Effector memory CD4-positive, alpha-beta T cell (primary cell): ENCODE measurements around the gene CACNB1.
"Not testable (repeated sequence)": the region's sequence is repeated elsewhere in the genome, so short reads cannot be mapped to it uniquely, and the experiment has no call there.

ENCODE experiments used
- DNase-seq, 3 donors: peaks; one replicate each; pipeline ENCODE4 v3.0.0-alpha.2; 2020
- H3K27ac ChIP-seq: 2 replicates; pipeline ENCODE4 v1.7.0; 2013; ENCODE audit warnings: mild to moderate bottlenecking, low read length, moderate library complexity; ENCODE audit not compliant: insufficient read depth, poor library complexity, severe bottlenecking
- H3K27me3 ChIP-seq: replicated peaks from 2 replicates; pipeline ENCODE4 v1.7.0; 2013; ENCODE audit warnings: mild to moderate bottlenecking, low read length; ENCODE audit not compliant: insufficient read depth, control insufficient read depth, poor library complexity, severe bottlenecking
- H3K36me3 ChIP-seq: 2 replicates; pipeline ENCODE4 v1.7.0; 2013; ENCODE audit warnings: mild to moderate bottlenecking, low read length, moderate library complexity; ENCODE audit not compliant: control insufficient read depth, insufficient read depth
- H3K4me1 ChIP-seq: 2 replicates; pipeline ENCODE4 v1.7.0; 2013; ENCODE audit warnings: low read length, mild to moderate bottlenecking; ENCODE audit not compliant: control insufficient read depth, insufficient read depth, poor library complexity, severe bottlenecking
- H3K4me3 ChIP-seq: 2 replicates; pipeline ENCODE4 v1.7.0; 2013; ENCODE audit warnings: low read length, low read depth, mild to moderate bottlenecking; ENCODE audit not compliant: insufficient read depth, poor library complexity, severe bottlenecking
- H3K9me3 ChIP-seq: 2 replicates; pipeline ENCODE4 v1.7.0; 2013; ENCODE audit warnings: mild to moderate bottlenecking, low read length, moderate library complexity; ENCODE audit not compliant: control insufficient read depth

Gene CACNB1

DNA sequence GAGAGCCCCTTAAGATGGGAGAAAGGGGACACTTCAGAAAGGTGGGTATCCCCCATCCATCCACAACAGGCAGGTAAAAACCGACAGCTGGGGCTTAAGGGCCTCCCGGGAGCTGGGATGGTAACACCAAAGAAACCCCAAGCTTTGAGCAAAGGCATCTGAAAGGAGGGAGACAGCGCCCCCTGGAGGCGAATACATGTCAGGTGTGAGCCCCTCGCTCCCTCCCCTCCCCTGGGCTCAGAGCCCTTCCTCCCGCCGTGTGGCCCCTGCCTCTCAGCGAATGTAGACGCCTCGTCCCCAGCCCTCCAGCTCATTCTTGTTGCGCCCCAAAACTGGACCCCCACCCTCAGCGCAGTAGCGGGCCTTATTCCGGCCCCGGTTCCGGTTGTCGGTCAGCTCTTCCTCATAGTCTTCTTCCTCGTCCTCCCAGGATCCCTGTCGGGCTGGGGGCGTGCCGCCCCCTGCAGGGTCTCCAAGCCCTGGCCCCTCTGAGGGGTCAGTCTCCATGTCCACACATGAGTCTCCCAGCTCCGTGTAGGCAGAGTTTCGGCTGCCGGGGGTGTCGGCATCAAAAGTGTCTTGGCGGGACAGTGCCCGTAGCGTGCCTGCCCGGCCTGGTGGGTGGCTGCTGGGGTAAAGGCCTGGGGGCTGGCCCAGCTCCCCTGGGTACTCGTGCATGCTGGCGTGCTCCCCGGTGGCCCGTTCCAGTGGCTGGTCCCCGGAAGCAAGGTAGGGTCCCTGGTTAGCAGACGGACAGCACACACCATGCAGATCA is 22.4 kb downstream of the CACNB1 start:
- no peak overlapping the region for H3K4me3 ChIP-seq
- no peaks in the 10 kb centered on the region for H3K27me3 ChIP-seq
- H3K4me1 ChIP-seq, result no peaks in the 10 kb centered on the region
- peak; percentile 50 to 60 (median 55) for DNase-seq
- no peaks in the 10 kb centered on the region for H3K9me3 ChIP-seq
- H3K36me3 ChIP-seq, result peaks cover 21% of the 10 kb centered on the region
- no peak overlapping the region for H3K27ac ChIP-seq

DNA sequence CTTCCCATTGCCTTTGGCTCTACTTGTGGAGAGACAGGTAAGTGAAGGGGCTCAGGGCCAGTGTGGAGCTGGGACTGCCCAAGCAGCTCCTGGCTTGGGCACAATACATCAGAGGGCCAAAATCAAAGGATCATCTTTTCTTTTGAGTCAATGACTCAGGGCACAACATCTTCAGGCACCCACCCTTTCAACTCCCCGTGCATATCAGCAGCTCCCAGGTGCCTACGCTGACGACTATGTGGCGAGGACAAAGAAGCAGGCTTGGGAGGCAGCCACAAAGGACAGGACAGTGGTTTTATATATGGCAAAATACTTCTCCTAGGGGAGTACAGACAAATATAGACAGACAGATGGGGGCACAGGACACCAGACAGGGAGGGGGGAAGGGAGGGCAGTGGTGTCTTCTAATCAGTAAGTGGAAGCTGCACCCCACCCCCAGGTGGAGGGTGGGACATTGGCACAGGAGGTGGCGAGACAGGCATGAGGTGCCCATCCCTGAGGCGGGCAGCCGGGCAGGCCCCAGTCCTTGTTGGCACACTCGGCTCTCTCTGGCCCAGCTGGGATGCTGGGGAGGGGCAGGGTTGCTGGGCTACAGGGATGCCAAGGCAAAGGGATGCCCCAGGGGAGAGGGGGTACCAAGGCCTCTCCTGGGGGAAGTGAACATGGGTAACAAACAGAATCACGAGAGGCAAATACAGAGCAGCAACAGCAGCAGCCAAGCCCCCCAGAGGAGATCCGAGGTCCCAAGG is 23.8 kb downstream of the CACNB1 start:
- Histone ChIP-seq H3K27me3 (no peaks in the 10 kb centered on the region), H3K27ac (no peak overlapping the region), H3K4me3 (no peak overlapping the region), H3K36me3 (peaks cover 21% of the 10 kb centered on the region), H3K4me1 (no peaks in the 10 kb centered on the region), H3K9me3 (no peaks in the 10 kb centered on the region)
- no peak for DNase-seq

DNA sequence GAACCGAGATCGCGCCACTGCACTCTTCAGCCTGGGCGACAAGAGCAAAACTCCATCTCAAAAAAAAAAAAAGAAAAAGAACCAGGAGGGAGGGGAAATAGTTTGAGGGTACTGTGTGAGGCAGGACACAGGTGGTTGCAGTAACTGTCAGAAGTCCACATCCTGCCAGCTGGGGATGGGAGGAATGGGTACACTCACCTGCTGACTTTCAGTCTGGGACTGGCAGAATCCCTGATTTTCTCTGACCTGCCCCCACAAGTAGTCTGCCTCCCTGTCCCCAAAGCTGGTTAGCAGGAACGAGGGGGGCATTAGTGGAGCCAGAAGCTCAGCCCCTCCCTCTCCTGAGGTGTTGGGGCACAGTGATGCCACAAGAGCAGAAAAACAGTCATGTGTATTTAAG is 24.4 kb downstream of the CACNB1 start:
- Histone ChIP-seq H3K27me3 (no peaks in the 10 kb centered on the region), H3K27ac (no peak overlapping the region), H3K36me3 (peaks cover 21% of the 10 kb centered on the region), H3K4me3 (no peak overlapping the region), H3K4me1 (no peaks in the 10 kb centered on the region), H3K9me3 (no peaks in the 10 kb centered on the region)
- no peak for DNase-seq

DNA sequence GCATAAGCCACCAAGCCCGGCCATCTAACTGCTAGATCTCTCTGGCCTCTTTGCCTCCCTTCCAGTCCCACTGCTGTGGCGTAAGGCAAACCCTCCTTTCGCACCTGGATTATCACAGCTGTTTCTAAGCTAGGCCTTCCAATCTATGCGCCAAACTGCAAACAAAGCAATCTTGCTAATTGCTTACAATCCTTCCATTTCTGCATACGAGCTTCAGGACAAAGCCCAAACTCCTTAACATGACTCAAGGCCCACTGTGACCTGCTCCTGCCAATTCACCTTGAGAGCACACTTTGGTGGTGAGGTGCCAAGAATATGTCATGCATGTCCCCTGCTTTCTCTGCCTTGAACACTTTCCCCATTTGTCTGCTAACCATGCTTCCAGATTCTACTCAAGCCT is 25.5 kb downstream of the CACNB1 start:
- Histone ChIP-seq H3K9me3 (no peaks in the 10 kb centered on the region), H3K36me3 (peaks cover 11% of the 10 kb centered on the region), H3K27ac (no peak overlapping the region), H3K27me3 (no peaks in the 10 kb centered on the region), H3K4me1 (no peaks in the 10 kb centered on the region), H3K4me3 (no peak overlapping the region)
- no peak for DNase-seq

DNA sequence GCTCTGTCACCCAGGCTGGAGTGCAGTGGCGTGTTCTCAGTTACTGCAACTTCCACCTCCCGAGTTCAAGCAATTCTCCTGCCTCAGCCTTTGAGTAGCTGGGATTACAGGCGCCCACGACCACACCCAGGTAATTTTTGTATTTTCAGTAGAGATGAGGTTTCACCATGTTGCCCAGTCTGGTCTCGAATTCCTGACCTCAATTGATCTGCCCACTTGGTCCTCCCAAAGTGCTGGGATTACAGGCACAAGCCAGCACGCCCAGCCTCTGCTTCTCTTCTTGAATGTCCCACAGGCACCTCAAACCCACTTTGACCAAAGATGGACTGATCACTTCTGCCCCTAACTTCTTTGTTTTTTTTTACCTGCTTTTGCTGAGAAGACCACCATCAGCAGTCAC is 26.9 kb downstream of the CACNB1 start:
- Histone ChIP-seq H3K27me3 (peaks cover 4% of the 10 kb centered on the region), H3K4me3 (no peak overlapping the region), H3K36me3 (no peaks in the 10 kb centered on the region), H3K9me3 (no peaks in the 10 kb centered on the region), H3K27ac (no peak overlapping the region), H3K4me1 (peaks cover under 1% of the 10 kb centered on the region)
- no peak for DNase-seq

DNA sequence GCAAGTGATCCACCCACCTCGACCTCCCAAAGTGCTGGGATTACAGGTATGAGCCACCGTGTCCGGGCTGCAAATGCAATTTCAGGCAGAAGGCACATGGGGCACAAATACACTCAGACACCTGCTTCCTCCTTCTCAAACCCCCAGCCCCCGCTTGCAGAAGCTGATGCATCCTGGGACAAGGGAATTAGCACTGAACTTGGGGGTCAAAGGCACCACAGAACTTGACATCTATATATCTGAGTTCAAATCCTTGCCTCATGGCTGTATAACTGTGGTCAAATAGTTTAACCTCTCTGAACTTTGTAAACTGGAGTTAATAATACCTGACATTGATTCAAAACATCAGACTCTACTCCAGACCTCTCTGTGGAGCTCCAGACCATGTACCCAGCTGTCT is 27.4 kb downstream of the CACNB1 start:
- Histone ChIP-seq H3K4me3 (no peak overlapping the region), H3K36me3 (no peaks in the 10 kb centered on the region), H3K27me3 (peaks cover 8% of the 10 kb centered on the region), H3K27ac (no peak overlapping the region), H3K4me1 (peaks cover 5% of the 10 kb centered on the region), H3K9me3 (no peaks in the 10 kb centered on the region)
- no peak for DNase-seq

DNA sequence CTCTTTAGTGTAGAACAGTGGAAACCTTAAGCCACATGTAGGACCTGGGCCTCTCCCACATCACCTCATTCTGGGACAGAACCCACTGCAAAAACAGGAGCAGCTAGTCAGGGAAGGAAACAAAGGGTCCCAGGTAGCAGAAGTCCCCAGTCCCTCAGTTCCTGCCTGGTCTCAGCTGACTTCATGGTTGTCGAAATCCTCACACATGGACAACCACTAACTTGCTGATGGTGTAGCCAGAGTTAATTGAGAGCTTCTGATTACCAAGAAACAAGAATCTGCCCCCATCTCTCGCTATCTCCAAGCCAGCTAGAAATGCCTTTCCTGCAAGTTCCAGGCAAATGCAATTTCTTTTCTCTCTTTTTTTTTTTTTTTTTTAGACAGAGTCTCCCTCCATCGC is 28.0 kb downstream of the CACNB1 start:
- H3K36me3 ChIP-seq, result no peaks in the 10 kb centered on the region
- no peak overlapping the region for H3K4me3 ChIP-seq
- peaks cover 10% of the 10 kb centered on the region for H3K4me1 ChIP-seq

DNA sequence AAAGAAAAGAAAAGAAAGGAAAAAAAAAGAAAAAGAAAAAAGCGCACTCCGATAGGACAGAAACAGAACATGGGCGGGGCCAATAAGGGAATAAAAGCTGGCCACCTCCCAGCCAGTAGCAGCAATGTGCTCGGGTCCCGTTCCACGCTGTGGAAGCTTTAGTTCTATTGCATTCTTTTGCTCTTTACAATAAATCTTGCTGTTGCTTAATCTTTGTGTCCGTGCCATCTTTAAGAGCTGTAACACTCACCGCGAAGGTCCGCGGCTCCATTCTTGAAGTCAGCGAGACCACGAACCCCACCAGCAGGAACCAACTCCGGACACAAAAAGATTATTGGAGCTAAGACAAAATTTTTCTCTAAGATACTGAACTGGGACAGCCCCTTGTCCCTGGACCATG is 28.4 kb downstream of the CACNB1 start:
- no peak for DNase-seq
- H3K4me3 ChIP-seq, result no peak overlapping the region
- H3K36me3 ChIP-seq, result no peaks in the 10 kb centered on the region
- no peak overlapping the region for H3K27ac ChIP-seq
- peaks cover 12% of the 10 kb centered on the region for H3K4me1 ChIP-seq
- no peaks in the 10 kb centered on the region for H3K9me3 ChIP-seq
- H3K27me3 ChIP-seq, result peaks cover 8% of the 10 kb centered on the region

More for the DNA sequence above, 28.0 kb downstream of the CACNB1 start:
- Histone ChIP-seq H3K27me3 (peaks cover 8% of the 10 kb centered on the region), H3K27ac (no peak overlapping the region), H3K9me3 (no peaks in the 10 kb centered on the region)
- no peak for DNase-seq

DNA sequence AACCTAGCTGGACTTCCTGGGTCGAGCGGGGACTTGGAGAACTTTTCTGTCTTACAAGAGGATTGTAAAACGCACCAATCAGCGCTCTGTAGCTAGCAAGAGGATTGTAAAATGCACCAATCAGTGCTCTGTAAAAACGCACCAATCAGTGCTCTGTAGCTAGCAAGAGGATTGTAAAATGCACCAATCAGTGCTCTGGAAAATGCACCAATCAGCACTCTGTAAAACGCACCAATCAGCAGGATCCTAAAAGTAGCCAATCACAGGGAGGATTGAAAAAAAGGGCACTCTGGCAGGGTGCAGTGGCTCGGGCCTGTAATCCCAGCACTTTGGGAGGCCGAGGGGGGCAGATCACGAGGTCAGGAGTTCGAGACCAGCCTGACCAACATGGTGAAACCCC is 29.0 kb downstream of the CACNB1 start:
- not testable (repeated sequence) for H3K9me3 ChIP-seq, H3K36me3 ChIP-seq, H3K27ac ChIP-seq, DNase-seq, H3K27me3 ChIP-seq, H3K4me3 ChIP-seq
- peaks cover 12% of the 10 kb centered on the region for H3K4me1 ChIP-seq

DNA sequence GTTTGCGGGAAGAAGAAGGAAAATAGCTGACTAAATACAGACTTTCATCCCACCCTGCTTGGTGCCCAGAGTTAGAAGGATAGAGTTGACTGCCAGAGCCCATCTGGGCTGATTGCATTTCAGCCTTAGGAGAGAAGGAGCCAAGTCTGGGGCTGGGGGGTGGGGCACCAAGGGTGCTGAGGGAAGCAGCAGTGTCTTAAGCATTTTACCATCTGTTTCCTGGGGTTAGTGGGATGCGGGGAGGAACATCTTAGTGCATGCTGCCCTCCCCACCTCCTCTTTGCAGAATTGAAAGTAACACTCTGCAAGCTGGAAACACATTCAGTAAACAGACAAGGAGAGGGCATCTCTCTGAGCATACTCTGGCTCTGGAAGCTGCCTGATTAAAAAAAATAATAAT is 30.0 kb downstream of the CACNB1 start:
- H3K9me3 ChIP-seq, result no peaks in the 10 kb centered on the region
- H3K27ac ChIP-seq, result no peak overlapping the region
- H3K27me3 ChIP-seq, result peaks cover 8% of the 10 kb centered on the region
- H3K4me3 ChIP-seq, result no peak overlapping the region
- no peaks in the 10 kb centered on the region for H3K36me3 ChIP-seq
- no peak for DNase-seq
- H3K4me1 ChIP-seq, result peaks cover 12% of the 10 kb centered on the region
